ENCODE data around the gene SH3BP1. TPM values are rescaled to one million over a fixed set of nuclear protein-coding genes. Genes with fewer than 3 reads are reported as not detected.

SH3BP1 gene
- total and polyA plus RNA-seq, 12 donors: 0.50 to 9.3 (median 2.0) TPM

- no peaks in the 10 kb centered on the region for H3K36me3 ChIP-seq
- TF ChIP-seq CTCF (IDR thresholded peaks at IDR 0.05): no peak
- intact Hi-C loops (cut with DNase I): no loop called here
- DNase-seq (no peak), ATAC-seq (no peak)
- peaks cover 0 to 29% (median 9%) of the 10 kb centered on the region in 9 donors for H3K4me1 ChIP-seq
- H3K27ac ChIP-seq: no peak overlapping the region
- H3K27me3 ChIP-seq: no peaks in the 10 kb centered on the region
- no peaks in the 10 kb centered on the region for H3K9me3 ChIP-seq
- WGBS, 2 donors: 97 to 98% methylated on average over 3 of the region's 3 CpGs
- no peak overlapping the region for H3K4me3 ChIP-seq
Measured at GRCh38 chr22:37705205-37705604, 65.7 kb downstream of the SH3BP1 start.

Other genes with a start within 250 kb of the SH3BP1 start
- under 1 TPM in 6 of 10 donors, not detected in 4; 0.04 to 0.21 (median 0.05) TPM for gene ELFN2, start 212.2 kb upstream of the SH3BP1 start, total RNA-seq
- under 1 TPM; under 0.01 to 0.01 TPM for gene ELFN2, start 212.2 kb upstream of the SH3BP1 start, polyA plus RNA-seq
- 10 to 100 TPM in 4 of 10 donors, 1 to 10 TPM in 6; 5.1 to 19.4 (median 8.5) TPM for gene MFNG, start 153.3 kb upstream of the SH3BP1 start, total RNA-seq
- 10 to 100 TPM in 1 of 2 donors, 1 to 10 TPM in 1; 8.9 to 15.8 TPM for gene MFNG, start 153.3 kb upstream of the SH3BP1 start, polyA plus RNA-seq
- gene CARD10, start 120.3 kb upstream of the SH3BP1 start, total RNA-seq: 10 to 100 TPM in 3 of 10 donors, 1 to 10 TPM in 7; 7.4 to 12.9 (median 8.5) TPM
- gene CARD10, start 120.3 kb upstream of the SH3BP1 start, polyA plus RNA-seq: 10 to 100 TPM; 14.0 to 14.8 TPM
- gene CDC42EP1, start 79.2 kb upstream of the SH3BP1 start, total RNA-seq: 10 to 100 TPM; 10.6 to 48.3 (median 16.2) TPM
- gene CDC42EP1, start 79.2 kb upstream of the SH3BP1 start, polyA plus RNA-seq: 10 to 100 TPM; 12.6 to 19.7 TPM
- 1 to 10 TPM in 1 of 10 donors, under 1 TPM in 2, not detected in 7; 0.53 to 6.5 (median 0.61) TPM for gene LGALS2, start 59.6 kb upstream of the SH3BP1 start, total RNA-seq
- gene LGALS2, start 59.6 kb upstream of the SH3BP1 start, polyA plus RNA-seq: not detected
- 10 to 100 TPM; 22.9 to 32.6 (median 25.4) TPM for gene GGA1, start 30.8 kb upstream of the SH3BP1 start, total RNA-seq
- 10 to 100 TPM; 31.0 to 39.7 TPM for gene GGA1, start 30.8 kb upstream of the SH3BP1 start, polyA plus RNA-seq
- 10 to 100 TPM; 16.6 to 29.9 (median 21.2) TPM for gene PDXP, start 19.1 kb downstream of the SH3BP1 start, total RNA-seq
- gene PDXP, start 19.1 kb downstream of the SH3BP1 start, polyA plus RNA-seq: 10 to 100 TPM in 1 of 2 donors, 1 to 10 TPM in 1; 5.3 to 26.9 TPM
- 1,000 to 10,000 TPM in 2 of 10 donors, 100 to 1,000 TPM in 8; 651 to 1,550 (median 786) TPM for gene LGALS1, start 36.0 kb downstream of the SH3BP1 start, total RNA-seq
- gene LGALS1, start 36.0 kb downstream of the SH3BP1 start, polyA plus RNA-seq: 1,000 to 10,000 TPM; 1,777 to 4,200 TPM
- 10 to 100 TPM; 10.8 to 16.8 (median 12.7) TPM for gene NOL12, start 46.7 kb downstream of the SH3BP1 start, total RNA-seq
- 10 to 100 TPM; 19.6 to 35.3 TPM for gene NOL12, start 46.7 kb downstream of the SH3BP1 start, polyA plus RNA-seq
- 100 to 1,000 TPM in 1 of 10 donors, 10 to 100 TPM in 9; 63.2 to 115 (median 82.4) TPM for gene TRIOBP, start 57.4 kb downstream of the SH3BP1 start, total RNA-seq
- 10 to 100 TPM; 34.7 to 94.1 TPM for gene TRIOBP, start 57.4 kb downstream of the SH3BP1 start, polyA plus RNA-seq
- gene GCAT, start 168.3 kb downstream of the SH3BP1 start, total RNA-seq: 10 to 100 TPM; 26.7 to 47.8 (median 41.5) TPM
- 10 to 100 TPM; 29.4 to 63.0 TPM for gene GCAT, start 168.3 kb downstream of the SH3BP1 start, polyA plus RNA-seq
- not detected for gene GALR3, start 183.7 kb downstream of the SH3BP1 start, total RNA-seq
- under 1 TPM in 1 of 2 donors, not detected in 1; 0.03 TPM for gene GALR3, start 183.7 kb downstream of the SH3BP1 start, polyA plus RNA-seq
- gene ANKRD54, start 204.7 kb downstream of the SH3BP1 start, total RNA-seq: 10 to 100 TPM; 11.2 to 21.5 (median 14.4) TPM
- 10 to 100 TPM; 17.4 to 19.4 TPM for gene ANKRD54, start 204.7 kb downstream of the SH3BP1 start, polyA plus RNA-seq
- gene EIF3L, start 209.8 kb downstream of the SH3BP1 start, total RNA-seq: 100 to 1,000 TPM; 304 to 489 (median 445) TPM
- 100 to 1,000 TPM; 135 to 250 TPM for gene EIF3L, start 209.8 kb downstream of the SH3BP1 start, polyA plus RNA-seq

Measured in heart right ventricle (tissue), 16 donors.